GM13976 (cell line): ENCODE measurements around the gene TBC1D16.

Source experiments
- DNase-seq: peaks from one replicate; pipeline ENCODE4 v3.0.0; 2012; ENCODE audit warnings: low spot score
- CTCF ChIP-seq: IDR thresholded peaks from 2 replicates; pipeline ENCODE4 v1.5.1; 2012; ENCODE audit warnings: borderline replicate concordance, mild to moderate bottlenecking; ENCODE audit not compliant: insufficient read depth; ENCODE audit errors: extremely low read depth, missing control alignments, control extremely low read depth
- in situ Hi-C: fragments of 300-500 bp; cut with MboI; formaldehyde crosslinking; loops from one replicate; pipeline ENCODE4 v1.12.0; 2022; ENCODE audit warnings: low sequenced_read_pairs, mixed read lengths, inconsistent platforms; ENCODE audit not compliant: unreplicated experiment

The TBC1D16 gene

GRCh38 chr17:80009391-80010282, 26.0 kb downstream of the TBC1D16 start:
- in situ Hi-C loops = no loop called here
- no peak for DNase-seq
- TF ChIP-seq CTCF = no peak

- in situ Hi-C loops = no loop called here
- DNase-seq = no peak
- TF ChIP-seq CTCF = no peak
Measured at GRCh38 chr17:80008848-80009247, 26.8 kb downstream of the TBC1D16 start.

- peak; percentile 87 for TF ChIP-seq CTCF
- peak; percentile 93 for DNase-seq
- in situ Hi-C loops = no loop called here
Measured at GRCh38 chr17:80008383-80008840, 27.3 kb downstream of the TBC1D16 start.

- no peak for DNase-seq
- in situ Hi-C loops = no loop called here
- no peak for TF ChIP-seq CTCF
Measured at GRCh38 chr17:80007939-80008338, 27.7 kb downstream of the TBC1D16 start.

GRCh38 chr17:80006811-80007752, 28.6 kb downstream of the TBC1D16 start:
- DNase-seq = no peak
- TF ChIP-seq CTCF = no peak
- in situ Hi-C loops = no loop called here

GRCh38 chr17:80006339-80006720, 29.3 kb downstream of the TBC1D16 start:
- no peak for DNase-seq
- TF ChIP-seq CTCF = no peak
- in situ Hi-C loops = no loop called here
